NCI-H2227 treated with DMSO at 0.1 percent for 48 hours (cell line): Measurements from ENCODE around the gene AGAP3.

Source experiments
- DNase-seq: peaks from one replicate; lab custom pipeline; 2025; lab: John Stamatoyannopoulos, UW

Gene AGAP3

DNA sequence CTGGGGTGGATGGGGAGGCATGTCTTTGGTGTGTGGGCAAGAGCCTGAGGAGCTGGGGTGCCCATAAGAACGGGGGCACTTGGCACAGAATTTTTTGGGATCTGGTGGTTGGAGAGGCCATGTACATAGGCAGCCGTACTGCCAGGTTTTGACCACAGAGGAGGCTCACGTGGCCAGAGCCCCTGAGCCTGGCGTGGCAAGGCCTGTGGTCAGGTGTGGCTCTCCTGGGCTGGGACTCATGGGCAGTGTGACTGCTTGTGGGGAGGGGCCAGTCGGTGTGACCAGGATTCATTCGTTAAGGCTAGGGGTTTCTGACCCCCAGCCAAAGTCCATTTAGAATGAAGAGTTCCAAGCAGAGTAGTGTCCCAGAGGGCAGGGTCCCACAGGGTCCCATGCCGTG is 38.2 kb downstream of the AGAP3 start:
- no peak for DNase-seq

- DNase-seq: no peak
Measured at GRCh38 chr7:151124899-151125399, 38.7 kb downstream of the AGAP3 start.

GRCh38 chr7:151125470-151125845 is 39.2 kb downstream of the AGAP3 start:
- peak; percentile 72 for DNase-seq

DNA sequence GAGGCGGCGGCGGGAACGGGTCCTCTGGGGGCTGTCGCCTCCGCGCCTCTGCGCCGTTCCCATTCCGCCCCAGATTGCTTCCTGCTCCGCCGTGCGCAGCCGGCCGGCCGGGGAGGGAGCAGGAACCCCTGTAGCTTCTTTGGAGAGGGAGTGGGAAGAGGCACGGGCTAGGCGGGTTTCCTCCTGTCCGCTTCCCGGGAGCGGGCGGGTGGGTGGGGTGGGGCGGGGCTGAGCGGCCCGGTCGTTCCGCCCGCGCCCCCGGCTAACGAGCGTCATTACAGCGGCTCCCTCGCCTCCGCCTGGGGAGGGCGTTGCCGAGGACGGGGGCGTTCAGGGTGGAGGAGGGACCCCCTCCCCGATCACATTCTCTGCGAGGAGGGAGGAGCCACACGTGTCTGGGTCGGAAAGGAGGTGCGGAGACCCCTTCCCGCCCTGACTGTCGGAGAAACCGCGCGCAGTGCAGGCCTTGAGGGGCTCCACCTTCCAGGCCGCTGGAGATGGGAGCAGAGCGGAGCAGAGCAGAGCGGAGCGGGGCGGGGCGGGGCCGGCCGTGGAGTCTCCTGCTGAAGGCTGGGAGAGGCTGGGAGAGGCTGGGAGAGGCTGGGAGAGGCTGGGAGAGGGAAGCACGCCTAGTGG is 39.7 kb downstream of the AGAP3 start:
- peak; percentile 74 for DNase-seq

- no peak for DNase-seq
Measured at GRCh38 chr7:151126491-151127137, 40.3 kb downstream of the AGAP3 start.

DNA sequence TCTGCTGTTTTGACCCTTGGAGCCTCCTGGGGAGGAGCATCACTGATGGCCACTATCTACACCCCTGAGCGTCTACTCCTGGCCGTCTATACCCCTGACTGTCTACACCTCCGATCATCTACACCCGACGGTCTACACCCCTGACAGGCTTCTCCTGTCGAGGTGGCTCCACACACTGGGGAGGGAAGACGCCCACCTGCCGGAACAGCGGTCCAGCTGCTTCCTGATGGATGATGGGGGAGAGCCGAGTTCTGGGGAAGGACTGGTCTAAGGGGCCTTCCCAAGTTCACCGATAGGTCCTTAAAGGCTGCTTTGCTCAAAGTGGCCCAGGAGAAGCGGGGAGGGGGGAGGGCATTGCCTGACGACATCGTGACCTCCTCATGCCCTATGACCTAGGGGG is 41.9 kb downstream of the AGAP3 start:
- DNase-seq: no peak

DNA sequence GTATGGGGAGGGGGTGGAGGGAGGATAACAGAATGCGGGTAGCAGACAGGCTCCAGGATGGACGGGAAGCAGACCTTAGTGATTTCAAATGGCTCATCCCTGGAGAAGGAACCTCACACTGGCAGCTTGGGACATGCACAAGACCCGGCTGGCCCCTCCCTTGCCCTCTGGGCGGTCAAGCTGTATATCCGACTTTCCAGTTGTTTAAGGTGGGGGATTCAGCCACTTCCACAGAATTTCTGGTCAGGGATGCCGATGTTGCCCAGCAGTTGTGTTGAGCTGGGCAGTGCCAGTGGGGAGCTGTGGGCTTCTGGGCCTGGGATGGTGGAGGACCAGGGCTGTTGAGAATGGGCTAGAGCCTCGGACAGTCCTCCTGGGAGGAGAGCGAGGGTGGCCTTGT is 42.4 kb downstream of the AGAP3 start:
- DNase-seq: no peak

- DNase-seq: no peak
Measured at GRCh38 chr7:151129117-151129959, 43.1 kb downstream of the AGAP3 start.

DNA sequence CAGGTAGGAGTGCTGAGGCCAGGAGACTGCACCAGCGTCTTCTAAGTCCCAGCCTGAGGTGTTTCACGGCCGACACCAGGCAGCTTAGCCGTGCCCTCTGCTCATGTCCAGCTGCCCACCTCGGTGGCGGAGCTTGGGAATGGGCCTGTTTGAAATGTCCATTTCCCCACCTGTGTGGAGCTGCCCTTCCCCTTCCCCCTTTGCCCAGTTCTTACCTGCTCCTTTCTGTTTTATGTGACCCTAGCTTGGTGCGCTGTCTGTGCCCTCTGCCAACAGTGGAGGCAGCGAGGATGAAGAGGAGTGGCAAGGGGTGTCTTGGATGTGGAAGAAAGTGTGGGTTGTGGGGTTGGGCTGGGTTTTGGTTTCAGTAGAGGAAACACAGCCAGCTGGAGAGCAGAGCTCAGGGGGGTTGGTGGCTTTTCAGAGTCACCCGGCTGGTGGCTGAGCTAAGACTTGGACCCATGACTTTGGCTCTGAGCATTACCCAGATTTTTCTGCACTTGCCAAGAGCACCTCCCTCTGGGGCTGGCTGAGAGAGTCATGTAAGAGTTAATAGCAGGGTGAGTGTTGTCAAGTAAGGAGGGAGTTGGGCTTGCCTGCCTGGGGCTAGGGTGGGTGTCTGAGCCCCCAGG is 43.8 kb downstream of the AGAP3 start:
- no peak for DNase-seq

DNA sequence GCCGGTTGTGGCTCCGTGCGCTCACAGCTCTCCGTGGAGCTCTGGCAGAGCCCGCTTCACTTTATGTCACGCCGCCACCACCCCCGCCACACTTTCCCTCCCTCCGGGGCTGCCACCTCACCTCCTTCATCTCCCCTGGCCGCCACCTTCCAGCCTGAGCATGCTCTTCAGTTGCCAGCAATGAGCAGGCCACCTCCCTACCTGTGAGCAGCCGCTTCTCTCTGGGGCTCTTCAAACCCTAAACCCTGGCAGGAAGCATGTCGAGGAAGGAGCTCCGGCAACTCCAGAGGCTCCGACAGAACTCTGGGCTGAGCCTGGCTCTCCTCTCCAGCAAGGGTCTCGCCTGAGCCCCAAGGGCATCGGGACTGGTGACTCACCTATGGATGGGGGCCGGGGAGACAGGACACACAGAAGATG is 44.5 kb downstream of the AGAP3 start:
- DNase-seq: no peak

DNA sequence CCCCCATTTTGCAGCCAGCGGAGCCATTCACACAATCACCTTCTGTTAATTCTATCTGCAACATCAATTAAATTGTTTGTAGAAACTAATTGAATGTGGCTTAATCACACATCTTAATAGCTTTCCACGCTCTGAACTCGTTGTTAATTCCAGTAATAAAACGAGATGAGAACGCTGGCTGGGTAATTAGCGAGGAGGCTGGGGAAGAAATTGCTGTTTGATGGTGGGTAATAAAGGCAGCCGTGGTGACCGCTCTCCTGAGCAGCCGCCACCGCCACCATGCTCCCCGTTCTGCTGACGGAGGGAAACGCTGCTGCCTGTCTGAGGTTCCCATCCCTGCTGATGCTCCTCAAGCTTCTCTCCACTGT is 44.9 kb downstream of the AGAP3 start:
- DNase-seq: no peak

- no peak for DNase-seq
Measured at GRCh38 chr7:151131592-151132293, 45.5 kb downstream of the AGAP3 start.

DNA sequence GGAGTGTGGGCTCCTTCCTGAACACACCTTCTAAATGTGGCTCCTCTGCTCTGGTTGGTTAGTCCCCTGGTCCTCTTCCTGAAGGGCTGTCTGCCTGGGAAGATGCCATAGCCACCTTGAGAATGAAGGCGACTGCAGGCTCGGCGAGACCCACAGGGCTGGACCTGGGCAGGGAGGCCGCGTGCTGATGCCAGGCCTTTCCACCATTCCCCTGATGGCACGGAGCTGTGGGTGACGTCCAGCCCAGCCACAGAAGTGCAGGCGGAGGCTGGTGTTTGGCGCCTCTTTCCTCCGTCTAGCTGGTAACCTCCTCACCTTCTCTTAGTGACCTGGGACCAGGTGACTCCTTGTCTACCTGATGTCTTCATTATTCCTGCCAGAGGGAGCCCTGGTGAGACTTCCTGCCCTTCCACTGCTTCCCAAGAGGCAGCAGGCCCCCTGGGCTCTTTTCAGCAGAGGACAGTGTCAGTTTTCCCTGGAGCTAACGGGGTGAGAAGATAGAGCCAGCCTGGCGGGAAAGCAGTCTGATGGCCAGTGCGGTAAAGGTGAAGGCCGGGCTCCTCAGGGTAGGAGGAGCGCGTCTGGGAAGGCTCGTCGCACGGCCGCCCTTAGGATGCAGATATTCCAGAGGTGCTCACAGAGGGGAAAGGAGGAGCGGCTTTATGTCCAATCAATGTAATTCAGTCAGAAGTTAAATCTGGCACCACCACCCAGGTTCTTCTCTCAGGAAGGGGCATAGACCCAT is 46.4 kb downstream of the AGAP3 start:
- no peak for DNase-seq

GRCh38 chr7:151133266-151133985 is 47.2 kb downstream of the AGAP3 start:
- no peak for DNase-seq

DNA sequence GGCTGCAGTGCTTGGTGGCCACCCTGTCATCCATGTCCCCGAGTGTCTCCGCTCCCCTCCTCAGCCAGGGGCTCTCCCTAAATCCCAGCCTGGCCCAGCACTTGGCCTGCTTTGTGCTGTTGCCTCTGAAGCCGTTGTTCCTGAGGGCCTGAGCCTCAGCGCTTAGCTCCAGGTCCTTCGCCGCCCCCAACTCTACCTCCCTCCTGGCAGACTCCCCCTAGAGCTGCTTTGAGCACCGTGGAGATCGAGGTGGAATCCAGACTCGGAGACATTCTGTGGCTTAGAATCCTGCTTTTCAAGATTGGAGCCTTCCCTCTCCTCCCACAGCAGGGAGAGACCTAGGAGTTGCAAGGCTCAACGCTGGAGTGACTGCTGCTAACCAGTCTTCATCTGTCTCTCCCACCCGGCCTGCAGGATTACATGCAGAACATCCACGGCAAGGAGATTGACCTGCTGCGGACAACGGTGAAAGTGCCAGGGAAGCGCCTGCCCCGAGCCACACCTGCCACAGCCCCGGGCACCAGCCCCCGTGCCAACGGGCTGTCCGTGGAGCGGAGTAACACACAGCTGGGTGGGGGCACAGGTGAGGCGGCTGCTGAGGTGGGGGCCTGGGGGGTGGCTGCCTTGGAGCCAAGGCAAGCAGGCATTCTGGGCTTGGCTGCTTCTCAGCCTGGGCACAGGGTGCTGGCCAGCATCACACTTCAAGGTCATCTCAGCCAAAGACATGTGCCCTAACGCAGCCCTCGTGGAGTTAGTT is 47.9 kb downstream of the AGAP3 start:
- no peak for DNase-seq

GRCh38 chr7:151134743-151135524 is 48.7 kb downstream of the AGAP3 start:
- no peak for DNase-seq

- no peak for DNase-seq
Measured at GRCh38 chr7:151135525-151135845, 49.2 kb downstream of the AGAP3 start.

- no peak for DNase-seq
Measured at GRCh38 chr7:151135866-151136843, 49.9 kb downstream of the AGAP3 start.
